Fibroblast of lung (primary cell): ENCODE results near the gene NCBP3.

Source experiments
- CTCF ChIP-seq, 2 donors: IDR thresholded peaks in 1 of 2; conservative IDR thresholded peaks in 1 of 2; 1 replicate in 1 of 2; 2 replicates in 1 of 2; pipeline ENCODE4 v1.5.1; 2011 to 2012; ENCODE audit warnings: low read length in 2 of 2, control low read depth in 1 of 2, inconsistent platforms in 1 of 2, low read depth in 1 of 2, mild to moderate bottlenecking in 1 of 2
- EZH2 ChIP-seq: IDR thresholded peaks from 2 replicates; pipeline ENCODE4 v1.5.1; 2012; ENCODE audit warnings: low read length, control low read depth, mild to moderate bottlenecking; ENCODE audit errors: missing control alignments

DNA sequence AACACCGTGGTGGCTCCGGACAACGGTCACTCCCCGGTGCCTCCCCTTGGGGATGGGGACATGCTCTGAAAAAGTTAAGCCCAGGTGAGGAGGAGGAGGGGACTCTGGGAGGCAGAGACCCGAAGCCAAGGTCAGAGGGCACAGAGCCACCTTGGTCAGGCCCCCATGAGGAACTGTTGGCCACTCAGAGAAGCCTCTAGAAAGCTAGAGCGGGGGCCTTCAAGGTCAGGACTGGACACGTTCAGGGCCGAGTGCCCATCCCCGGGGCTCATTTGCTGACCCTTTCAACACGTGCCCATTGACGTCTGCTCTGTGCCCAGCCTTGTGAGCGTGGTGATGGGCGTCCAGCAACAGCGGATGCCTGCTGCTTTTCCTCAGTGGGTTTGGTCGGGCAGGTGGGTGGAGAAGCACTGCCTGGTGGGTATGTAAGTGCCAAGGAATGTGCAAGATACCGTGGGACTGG lies 84.1 kb downstream of the NCBP3 start:
- TF ChIP-seq EZH2 (no peak), CTCF (conservative IDR thresholded peaks at IDR 0.05 in 1 of 2, IDR thresholded peaks at IDR 0.05 in 1 of 2; ENCODE audit: low read depth in 1 of 2, low read length in 2 of 2) (no peak)
